A549 (cell line): Measurements from ENCODE around the gene SNAP23. TPM values are rescaled to one million over a fixed set of nuclear protein-coding genes. Genes with fewer than 3 reads are reported as not detected.

Source experiments
- ATAC-seq, 2 experiments: fragments of 200-7000 bp in 1 of 2; fragments of >200 bp in 1 of 2; cut with Nextera tagmentation in 1 of 2; cut with Tn5 transposase in 1 of 2; 3 replicates each; pipeline versions ENCODE4 v1.8.0 to v1.9.1; 2018 to 2020; ENCODE audit warnings: mild to moderate bottlenecking in 1 of 2, moderate library complexity in 1 of 2
- CTCF ChIA-PET: fragments of 300-600 bp; sonication (Branson Sonifier 250); formaldehyde crosslinking; extraction: SDS; loops from one replicate; lab custom pipeline; 2021; ENCODE audit warnings: antibody characterized with exemption, inconsistent platforms; lab: Yijun Ruan, JAX
- POLR2A ChIA-PET: fragments of 350-600 bp; formaldehyde crosslinking; extraction: SDS; loops from one replicate; lab custom pipeline; 2021; ENCODE audit warnings: antibody characterized with exemption, inconsistent platforms; lab: Yijun Ruan, JAX
- DNase-seq, 2 experiments: peaks; one replicate each; pipeline versions ENCODE4 v3.0.0 to v3.0.0-alpha.2; 2011 to 2016; ENCODE audit warnings: low read depth in 1 of 2, low spot score in 1 of 2
- FAIRE-seq: peaks from 2 replicates; lab custom pipeline; 2011; peaks lifted over from hg19 to GRCh38; lab: Jason Lieb, UNC
- H3K27ac ChIP-seq, 2 experiments: fragments of >200 bp; sonication (Bioruptor Twin); formaldehyde crosslinking; 3 replicates each; pipeline ENCODE4 v1.5.1; 2016 to 2017
- H3K4me1 ChIP-seq: fragments of >200 bp; sonication (Bioruptor Twin); formaldehyde crosslinking; 3 replicates; pipeline ENCODE4 v1.6.1; 2016
- H3K4me2 ChIP-seq: fragments of >200 bp; sonication (Bioruptor Twin); formaldehyde crosslinking; 3 replicates; pipeline ENCODE4 v1.6.1; 2016
- H3K4me3 ChIP-seq: fragments of >200 bp; sonication (Bioruptor Twin); formaldehyde crosslinking; 3 replicates; pipeline ENCODE4 v1.5.1; 2016
- H3K9me3 ChIP-seq: fragments of >200 bp; sonication (Bioruptor Twin); formaldehyde crosslinking; 3 replicates; pipeline ENCODE4 v1.6.1; 2016
- BCL3 ChIP-seq: fragments of >200 bp; sonication (Bioruptor Twin); formaldehyde crosslinking; IDR thresholded peaks from 3 replicates; pipeline ENCODE4 v1.6.1; 2016
- CBX2 ChIP-seq: fragments of 200-600 bp; sonication (generic); IDR thresholded peaks from 2 replicates; pipeline ENCODE4 v1.6.1; 2016; ENCODE audit warnings: low read depth, mild to moderate bottlenecking, borderline replicate concordance
- CEBPB ChIP-seq, 2 experiments: fragments of >200 bp in 1 of 2; sonication (Bioruptor Twin) in 1 of 2; formaldehyde crosslinking in 1 of 2; IDR thresholded peaks; 2 replicates each; pipeline ENCODE4 v1.6.1; 2012 to 2016
- CTCF ChIP-seq: fragments of >200 bp; sonication (Bioruptor Twin); formaldehyde crosslinking; IDR thresholded peaks from 3 replicates; pipeline ENCODE4 v1.5.1; 2016
- E2F6 ChIP-seq: IDR thresholded peaks from 2 replicates; pipeline ENCODE4 v1.6.1; 2012; ENCODE audit warnings: low read depth, borderline replicate concordance
- EHF ChIP-seq: fragments of 250-450 bp; sonication (Bioruptor Pico); IDR thresholded peaks from 2 replicates; pipeline ENCODE4 v1.5.0; 2020; ENCODE audit warnings: mild to moderate bottlenecking
- EHMT2 ChIP-seq: fragments of 200-600 bp; sonication (generic); IDR thresholded peaks from 2 replicates; pipeline ENCODE4 v1.6.1; 2016; ENCODE audit warnings: antibody characterized with exemption, low read depth, mild to moderate bottlenecking, moderate library complexity
- EP300 ChIP-seq, 2 experiments: fragments of >200 bp; sonication (Bioruptor Twin); formaldehyde crosslinking; IDR thresholded peaks; 2 replicates in 1 of 2; 3 replicates in 1 of 2; pipeline ENCODE4 v1.6.1; 2016 to 2017
- FOXS1 ChIP-seq: fragments of 250-450 bp; sonication (Bioruptor Pico); IDR thresholded peaks from 2 replicates; pipeline ENCODE4 v1.5.0; 2020; ENCODE audit warnings: mild to moderate bottlenecking, moderate library complexity
- HOXB13 ChIP-seq: fragments of 250-450 bp; sonication (Bioruptor Pico); IDR thresholded peaks from 2 replicates; pipeline ENCODE4 v1.5.0; 2020; ENCODE audit warnings: low read depth, mild to moderate bottlenecking, moderate library complexity
- JUN ChIP-seq, 2 experiments: fragments of >200 bp; sonication (Bioruptor Twin); formaldehyde crosslinking; IDR thresholded peaks; 2 replicates in 1 of 2; 3 replicates in 1 of 2; pipeline ENCODE4 v1.6.1; 2016 to 2017
- NFE2L2 ChIP-seq: fragments of 150-350 bp; conservative IDR thresholded peaks from 2 replicates; pipeline ENCODE4 v1.6.1; 2014; ENCODE audit warnings: low read length
- NR3C1 ChIP-seq: fragments of >200 bp; sonication (Bioruptor Twin); formaldehyde crosslinking; IDR thresholded peaks from 3 replicates; pipeline ENCODE4 v1.6.1; 2017
- PBX3 ChIP-seq: IDR thresholded peaks from 2 replicates; pipeline ENCODE4 v1.6.1; 2012
- POLR2AphosphoS2 ChIP-seq: conservative IDR thresholded peaks from 2 replicates; pipeline ENCODE4 v1.6.1; 2012; ENCODE audit warnings: low read length, improper control_type of control experiment, inconsistent platforms
- RARB ChIP-seq: fragments of 250-450 bp; sonication (Bioruptor Pico); IDR thresholded peaks from 2 replicates; pipeline ENCODE4 v1.8.0; 2021; ENCODE audit warnings: mild to moderate bottlenecking, moderate library complexity
- RCOR1 ChIP-seq: fragments of 150-350 bp; IDR thresholded peaks from 2 replicates; pipeline ENCODE4 v1.6.1; 2014; ENCODE audit warnings: antibody characterized with exemption, low read length, low read depth
- RFX5 ChIP-seq: fragments of 450-650 bp; IDR thresholded peaks from 2 replicates; pipeline ENCODE4 v1.7.1; 2014; ENCODE audit warnings: antibody characterized with exemption, mild to moderate bottlenecking, moderate library complexity
- RNF2 ChIP-seq: fragments of 200-600 bp; sonication (generic); IDR thresholded peaks from 2 replicates; pipeline ENCODE4 v1.6.1; 2016; ENCODE audit warnings: low read depth, mild to moderate bottlenecking, antibody characterized with exemption, moderate library complexity, borderline replicate concordance
- SREBF2 ChIP-seq: fragments of 450-650 bp; IDR thresholded peaks from 2 replicates; pipeline ENCODE4 v1.6.1; 2014; ENCODE audit warnings: mild to moderate bottlenecking, moderate library complexity
- WGBS: methylation state at CpG from one replicate; pipeline ENCODE4 v1.1.6; 2017; ENCODE audit errors: missing lambda C conversion rate; 5-methylcytosine and 5-hydroxymethylcytosine counted together
- polyA plus RNA-seq, 4 experiments: library from polyadenylated mRNA; depleted of rRNA in 3 of 4; stranded (reverse); fragments of >200 nt; fragmentation: RNase III in 1 of 4; extraction: RNeasy Plus Mini Kit Qiagen cat#74134 plus additional on column Dnase treatment in 1 of 4; gene quantifications; 2 replicates in 3 of 4; 3 replicates in 1 of 4; pipeline ENCODE4 v1.2.3, GENCODE V29; 2011 to 2017
- TF ChIP-seq, protein P1 (sequence below): fragments of 250-450 bp; sonication (Bioruptor Pico); IDR thresholded peaks from 2 replicates; pipeline ENCODE4 v1.5.0; 2020; ENCODE audit warnings: low read depth, mild to moderate bottlenecking, moderate library complexity
- TF ChIP-seq, protein P2 (sequence below): fragments of 200-600 bp; sonication (generic); IDR thresholded peaks from 2 replicates; pipeline ENCODE4 v1.6.1; 2016; ENCODE audit warnings: antibody characterized with exemption, mild to moderate bottlenecking, moderate library complexity

The SNAP23 gene
- polyA plus RNA-seq, 2 of the 4 experiments (the other 2 are of a cell fraction) = 33.6 to 51.2 TPM

- TF ChIP-seq BCL3 (no peak), RNF2 (no peak), SREBF2 (no peak), E2F6 (peak; percentile 90), CTCF (no peak), NFE2L2 (no peak), RARB (CRISPR knock-in tag) (no peak), POLR2AphosphoS2 (no peak), HOXB13 (CRISPR knock-in tag) (no peak), RFX5 (no peak), PBX3 (no peak), JUN (IDR thresholded peaks at IDR 0.05) (peak in 1 of 2 experiments; percentile 41; a peak in 1 of 5 replicates), FOXS1 (no peak), CBX2 (no peak), EHMT2 (no peak), EHF (CRISPR knock-in tag) (no peak), CEBPB (IDR thresholded peaks at IDR 0.05) (no peak), NR3C1 (no peak), RCOR1 (no peak)
- TF ChIP-seq, protein P1, sequence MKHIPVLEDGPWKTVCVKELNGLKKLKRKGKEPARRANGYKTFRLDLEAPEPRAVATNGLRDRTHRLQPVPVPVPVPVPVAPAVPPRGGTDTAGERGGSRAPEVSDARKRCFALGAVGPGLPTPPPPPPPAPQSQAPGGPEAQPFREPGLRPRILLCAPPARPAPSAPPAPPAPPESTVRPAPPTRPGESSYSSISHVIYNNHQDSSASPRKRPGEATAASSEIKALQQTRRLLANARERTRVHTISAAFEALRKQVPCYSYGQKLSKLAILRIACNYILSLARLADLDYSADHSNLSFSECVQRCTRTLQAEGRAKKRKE = no peak
These were observed 80.0 kb downstream of the SNAP23 start, which contains the start of gene STARD9 (continued) for GRCh38 chr15:42575188-42576039.

DNA sequence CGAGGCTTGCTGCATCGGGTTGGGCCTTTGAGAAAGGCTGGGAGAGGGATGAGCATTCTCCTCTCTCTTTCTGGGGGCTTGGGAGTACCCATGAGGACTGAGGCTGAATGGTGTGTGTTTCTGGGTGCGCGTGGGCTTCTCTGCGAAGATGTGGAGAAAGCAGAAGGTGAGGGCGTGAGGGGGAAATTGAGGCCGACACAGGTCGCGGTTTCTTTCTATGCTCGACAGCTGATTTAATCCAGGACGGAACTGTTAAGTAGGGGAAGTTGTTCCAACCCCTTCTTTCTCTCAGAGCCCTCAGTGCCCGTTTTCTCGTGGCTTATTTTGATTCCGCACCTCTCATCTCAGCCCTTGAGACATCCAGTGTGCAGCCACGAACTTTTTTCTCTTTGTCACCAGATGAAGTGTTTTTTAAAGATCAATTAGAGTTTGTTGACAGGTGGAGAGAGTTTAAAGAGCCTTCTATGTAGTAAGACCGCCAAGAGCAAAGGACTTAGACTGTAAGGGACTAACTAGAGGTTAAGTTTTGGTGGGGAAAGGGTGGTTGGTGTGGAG, 80.7 kb downstream of the SNAP23 start:
- peak overlapping the region; percentile 85 for H3K4me2 ChIP-seq
- ChIA-PET POLR2A (interaction anchor here (0.6 to 1.2 kb wide), 6 partner anchors 11 to 303 kb away, joined by 3 to 7 read pairs (median 4); partner anchors contain the start of genes GANC, HAUS2, LRRC57 and SNAP23), CTCF (no interaction called here)
- TF ChIP-seq, protein P2, sequence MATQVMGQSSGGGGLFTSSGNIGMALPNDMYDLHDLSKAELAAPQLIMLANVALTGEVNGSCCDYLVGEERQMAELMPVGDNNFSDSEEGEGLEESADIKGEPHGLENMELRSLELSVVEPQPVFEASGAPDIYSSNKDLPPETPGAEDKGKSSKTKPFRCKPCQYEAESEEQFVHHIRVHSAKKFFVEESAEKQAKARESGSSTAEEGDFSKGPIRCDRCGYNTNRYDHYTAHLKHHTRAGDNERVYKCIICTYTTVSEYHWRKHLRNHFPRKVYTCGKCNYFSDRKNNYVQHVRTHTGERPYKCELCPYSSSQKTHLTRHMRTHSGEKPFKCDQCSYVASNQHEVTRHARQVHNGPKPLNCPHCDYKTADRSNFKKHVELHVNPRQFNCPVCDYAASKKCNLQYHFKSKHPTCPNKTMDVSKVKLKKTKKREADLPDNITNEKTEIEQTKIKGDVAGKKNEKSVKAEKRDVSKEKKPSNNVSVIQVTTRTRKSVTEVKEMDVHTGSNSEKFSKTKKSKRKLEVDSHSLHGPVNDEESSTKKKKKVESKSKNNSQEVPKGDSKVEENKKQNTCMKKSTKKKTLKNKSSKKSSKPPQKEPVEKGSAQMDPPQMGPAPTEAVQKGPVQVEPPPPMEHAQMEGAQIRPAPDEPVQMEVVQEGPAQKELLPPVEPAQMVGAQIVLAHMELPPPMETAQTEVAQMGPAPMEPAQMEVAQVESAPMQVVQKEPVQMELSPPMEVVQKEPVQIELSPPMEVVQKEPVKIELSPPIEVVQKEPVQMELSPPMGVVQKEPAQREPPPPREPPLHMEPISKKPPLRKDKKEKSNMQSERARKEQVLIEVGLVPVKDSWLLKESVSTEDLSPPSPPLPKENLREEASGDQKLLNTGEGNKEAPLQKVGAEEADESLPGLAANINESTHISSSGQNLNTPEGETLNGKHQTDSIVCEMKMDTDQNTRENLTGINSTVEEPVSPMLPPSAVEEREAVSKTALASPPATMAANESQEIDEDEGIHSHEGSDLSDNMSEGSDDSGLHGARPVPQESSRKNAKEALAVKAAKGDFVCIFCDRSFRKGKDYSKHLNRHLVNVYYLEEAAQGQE = no peak
- TF ChIP-seq E2F6 (no peak), NFE2L2 (no peak), POLR2AphosphoS2 (no peak), EP300 (IDR thresholded peaks at IDR 0.05) (no peak)
- 47% methylated on average over 14 of the region's 16 CpGs for WGBS
- H3K9me3 ChIP-seq = no peaks in the 10 kb centered on the region
- peak overlapping the region; percentile 73 to 96 for H3K27ac ChIP-seq
- no peak for ATAC-seq
- H3K4me3 ChIP-seq = peak overlapping the region; percentile 65
- no peak for DNase-seq
- FAIRE-seq = no peak
- H3K4me1 ChIP-seq = peaks cover 10% of the 10 kb centered on the region; the same call in 1 of the 3 replicates
